B cell (primary cell): Measurements from ENCODE around the gene FPR1.

Experiments used
- CTCF ChIP-seq: fragments of 200-600 bp; IDR thresholded peaks from one replicate; pipeline ENCODE4 v1.8.0; 2022; ENCODE audit warnings: antibody characterized with exemption, mild to moderate bottlenecking
- EZH2 ChIP-seq: IDR thresholded peaks from 2 replicates; pipeline ENCODE4 v1.6.1; 2012; ENCODE audit warnings: borderline replicate concordance, low read depth, mild to moderate bottlenecking, moderate library complexity, low read length; ENCODE audit not compliant: insufficient read depth, poor library complexity, severe bottlenecking

- TF ChIP-seq CTCF (no peak), EZH2 (no peak)
Measured at GRCh38 chr19:51761696-51762095, 10.0 kb upstream of the FPR1 start.
